GM21381 (cell line): ENCODE results near the gene MUC20.
"Not testable (repeated sequence)": the region's sequence is repeated elsewhere in the genome, so short reads cannot be mapped to it uniquely, and the experiment has no call there.

Experiments used
- ATAC-seq: cut with Tn5 transposase; IDR thresholded peaks from one replicate; pipeline ENCODE4 v1.9.1; 2021; ENCODE audit warnings: mild to moderate bottlenecking, moderate library complexity; ENCODE audit not compliant: unreplicated experiment

MUC20 gene

GRCh38 chr3:195692781-195693427 lies 27.9 kb upstream of the MUC20 start:
- ATAC-seq: no peak

GRCh38 chr3:195693428-195694216 lies 27.2 kb upstream of the MUC20 start:
- ATAC-seq: no peak

- ATAC-seq: not testable (repeated sequence)
These were observed 26.3 kb upstream of the MUC20 start for GRCh38 chr3:195694217-195695076.

GRCh38 chr3:195696632-195697278 lies 24.0 kb upstream of the MUC20 start:
- no peak for ATAC-seq

- no peak for ATAC-seq
These were observed 23.0 kb upstream of the MUC20 start for GRCh38 chr3:195697582-195698324.

- ATAC-seq: no peak
These were observed 22.5 kb upstream of the MUC20 start for GRCh38 chr3:195698325-195698646.

- ATAC-seq: no peak
These were observed 22.0 kb upstream of the MUC20 start for GRCh38 chr3:195698647-195699387.

GRCh38 chr3:195699388-195699771 lies 21.4 kb upstream of the MUC20 start:
- no peak for ATAC-seq

- no peak for ATAC-seq
These were observed 20.9 kb upstream of the MUC20 start for GRCh38 chr3:195699860-195700259.

GRCh38 chr3:195700319-195700718 lies 20.5 kb upstream of the MUC20 start:
- ATAC-seq: no peak

- no peak for ATAC-seq
These were observed 19.5 kb upstream of the MUC20 start for GRCh38 chr3:195701042-195701915.

- ATAC-seq: no peak
These were observed 17.0 kb upstream of the MUC20 start for GRCh38 chr3:195703776-195704175.

- ATAC-seq: no peak
These were observed 16.3 kb upstream of the MUC20 start for GRCh38 chr3:195704433-195704999.

- no peak for ATAC-seq
These were observed 15.4 kb upstream of the MUC20 start for GRCh38 chr3:195705081-195705991.

- ATAC-seq: no peak
These were observed 12.7 kb upstream of the MUC20 start for GRCh38 chr3:195708061-195708460.

- ATAC-seq: no peak
These were observed 11.9 kb upstream of the MUC20 start for GRCh38 chr3:195708626-195709481.

- ATAC-seq: no peak
These were observed 11.1 kb upstream of the MUC20 start for GRCh38 chr3:195709676-195710085.
